ENCODE results near the gene PYGB.
A peak's percentile ranks its signal among the peaks of the same experiment; 100 is the strongest.

Gene PYGB

GRCh38 chr20:25249198-25249931, 1.5 kb downstream of the PYGB start:
- 0 out of 3 replicates have a peak, but pooled peaks have one; percentile 2 for ATAC-seq
- TF ChIP-seq, protein P1, sequence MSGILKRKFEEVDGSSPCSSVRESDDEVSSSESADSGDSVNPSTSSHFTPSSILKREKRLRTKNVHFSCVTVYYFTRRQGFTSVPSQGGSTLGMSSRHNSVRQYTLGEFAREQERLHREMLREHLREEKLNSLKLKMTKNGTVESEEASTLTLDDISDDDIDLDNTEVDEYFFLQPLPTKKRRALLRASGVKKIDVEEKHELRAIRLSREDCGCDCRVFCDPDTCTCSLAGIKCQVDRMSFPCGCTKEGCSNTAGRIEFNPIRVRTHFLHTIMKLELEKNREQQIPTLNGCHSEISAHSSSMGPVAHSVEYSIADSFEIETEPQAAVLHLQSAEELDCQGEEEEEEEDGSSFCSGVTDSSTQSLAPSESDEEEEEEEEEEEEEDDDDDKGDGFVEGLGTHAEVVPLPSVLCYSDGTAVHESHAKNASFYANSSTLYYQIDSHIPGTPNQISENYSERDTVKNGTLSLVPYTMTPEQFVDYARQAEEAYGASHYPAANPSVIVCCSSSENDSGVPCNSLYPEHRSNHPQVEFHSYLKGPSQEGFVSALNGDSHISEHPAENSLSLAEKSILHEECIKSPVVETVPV (CRISPR knock-in tag; IDR thresholded peaks at IDR 0.05) = no peak
- TF ChIP-seq POU6F1 (CRISPR knock-in tag; IDR thresholded peaks at IDR 0.05; ENCODE audit: borderline replicate concordance, low read depth) (no peak), ZNF8 (CRISPR knock-in tag; IDR thresholded peaks at IDR 0.05) (no peak), RARB (CRISPR knock-in tag; IDR thresholded peaks at IDR 0.05) (no peak), SNAI2 (CRISPR knock-in tag; IDR thresholded peaks at IDR 0.05) (no peak), ZNF565 (CRISPR knock-in tag; conservative IDR thresholded peaks at IDR 0.05; ENCODE audit: low read depth) (no peak), TCF4 (CRISPR knock-in tag; IDR thresholded peaks at IDR 0.05; ENCODE audit: borderline replicate concordance) (no peak), ESRRG (CRISPR knock-in tag; IDR thresholded peaks at IDR 0.05) (no peak), PATZ1 (CRISPR knock-in tag; IDR thresholded peaks at IDR 0.05; ENCODE audit: borderline replicate concordance) (no peak), CREB5 (CRISPR knock-in tag; IDR thresholded peaks at IDR 0.05; ENCODE audit: low read depth) (no peak)
- TF ChIP-seq, protein P2, sequence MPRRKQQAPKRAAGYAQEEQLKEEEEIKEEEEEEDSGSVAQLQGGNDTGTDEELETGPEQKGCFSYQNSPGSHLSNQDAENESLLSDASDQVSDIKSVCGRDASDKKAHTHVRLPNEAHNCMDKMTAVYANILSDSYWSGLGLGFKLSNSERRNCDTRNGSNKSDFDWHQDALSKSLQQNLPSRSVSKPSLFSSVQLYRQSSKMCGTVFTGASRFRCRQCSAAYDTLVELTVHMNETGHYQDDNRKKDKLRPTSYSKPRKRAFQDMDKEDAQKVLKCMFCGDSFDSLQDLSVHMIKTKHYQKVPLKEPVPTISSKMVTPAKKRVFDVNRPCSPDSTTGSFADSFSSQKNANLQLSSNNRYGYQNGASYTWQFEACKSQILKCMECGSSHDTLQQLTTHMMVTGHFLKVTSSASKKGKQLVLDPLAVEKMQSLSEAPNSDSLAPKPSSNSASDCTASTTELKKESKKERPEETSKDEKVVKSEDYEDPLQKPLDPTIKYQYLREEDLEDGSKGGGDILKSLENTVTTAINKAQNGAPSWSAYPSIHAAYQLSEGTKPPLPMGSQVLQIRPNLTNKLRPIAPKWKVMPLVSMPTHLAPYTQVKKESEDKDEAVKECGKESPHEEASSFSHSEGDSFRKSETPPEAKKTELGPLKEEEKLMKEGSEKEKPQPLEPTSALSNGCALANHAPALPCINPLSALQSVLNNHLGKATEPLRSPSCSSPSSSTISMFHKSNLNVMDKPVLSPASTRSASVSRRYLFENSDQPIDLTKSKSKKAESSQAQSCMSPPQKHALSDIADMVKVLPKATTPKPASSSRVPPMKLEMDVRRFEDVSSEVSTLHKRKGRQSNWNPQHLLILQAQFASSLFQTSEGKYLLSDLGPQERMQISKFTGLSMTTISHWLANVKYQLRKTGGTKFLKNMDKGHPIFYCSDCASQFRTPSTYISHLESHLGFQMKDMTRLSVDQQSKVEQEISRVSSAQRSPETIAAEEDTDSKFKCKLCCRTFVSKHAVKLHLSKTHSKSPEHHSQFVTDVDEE (CRISPR knock-in tag; IDR thresholded peaks at IDR 0.05) = no peak

- TF ChIP-seq ZNF70 (CRISPR knock-in tag; IDR thresholded peaks at IDR 0.05) (no peak), ZNF565 (CRISPR knock-in tag; conservative IDR thresholded peaks at IDR 0.05; ENCODE audit: low read depth) (no peak), SNAI2 (CRISPR knock-in tag; IDR thresholded peaks at IDR 0.05) (no peak), OSR1 (CRISPR knock-in tag; IDR thresholded peaks at IDR 0.05) (no peak), TOX (CRISPR knock-in tag; IDR thresholded peaks at IDR 0.05; ENCODE audit: borderline replicate concordance) (no peak), TCF4 (CRISPR knock-in tag; IDR thresholded peaks at IDR 0.05; ENCODE audit: borderline replicate concordance) (no peak), ZFP30 (CRISPR knock-in tag; IDR thresholded peaks at IDR 0.05) (no peak)
- TF ChIP-seq, protein P2 (CRISPR knock-in tag; IDR thresholded peaks at IDR 0.05) = no peak
- TF ChIP-seq, protein P1 (CRISPR knock-in tag; IDR thresholded peaks at IDR 0.05) = no peak
- ATAC-seq = no peak
Observed at GRCh38 chr20:25250508-25250907, 2.6 kb downstream of the PYGB start.
